Measurements from ENCODE around the gene SH3BP4. TPM values are rescaled to one million over a fixed set of nuclear protein-coding genes. Genes with fewer than 3 reads are reported as not detected.

The SH3BP4 gene
- total and polyA plus RNA-seq, 2 of the 8 experiments (the other 6 are each of a cell fraction or from before 2014, with no cell fraction given): 28.3 to 35.4 TPM

GRCh38 chr2:234985608-234986245, 33.9 kb downstream of the SH3BP4 start:
- Histone ChIP-seq H3K4me1 (replicated peaks in 1 of 4; ENCODE audit: control insufficient read depth in 3 of 4, insufficient read depth in 4 of 4, low read length in 3 of 4) (peaks cover 10 to 32% (median 20%) of the 10 kb centered on the region in 4 experiments), H2BK5ac (ENCODE audit: low read depth, low read length) (0 out of 2 replicates have a peak overlapping the region, but pooled peaks have one; percentile 60), H4K5ac (ENCODE audit: insufficient read length, low read depth, low read length) (no peak overlapping the region), H2BK15ac (ENCODE audit: low read length) (no peak overlapping the region), H3K23me2 (ENCODE audit: low read depth, low read length) (no peaks in the 10 kb centered on the region), H3K79me2 (ENCODE audit: control insufficient read depth in 1 of 2, insufficient read depth in 2 of 2, low read length in 2 of 2) (peaks cover 21 to 99% of the 10 kb centered on the region in 2 experiments), H2BK20ac (ENCODE audit: low read length) (no peak overlapping the region; the same call in none of the 2 replicates), H3K27ac (ENCODE audit: low read depth, low read length) (no peak overlapping the region), H3K9me3 (ENCODE audit: insufficient read depth in 2 of 2, low read depth in 1 of 2, low read length in 1 of 2) (no peaks in the 10 kb centered on the region), H3K18ac (ENCODE audit: extremely low read depth, low read length) (0 out of 2 replicates have a peak overlapping the region, but pooled peaks have one; percentile 51), H3K4me3 (ENCODE audit: extremely low read depth in 1 of 4, insufficient read depth in 2 of 4, low read depth in 3 of 4, low read length in 4 of 4) (no peak overlapping the region), H3K4me2 (ENCODE audit: insufficient read depth in 1 of 2, low read depth in 2 of 2, low read length in 2 of 2) (no peak overlapping the region), H2BK120ac (replicated peaks; ENCODE audit: low read depth, low read length) (no peak overlapping the region), H4K8ac (ENCODE audit: extremely low read depth, insufficient read depth, low read length) (no peak overlapping the region), H2AK5ac (ENCODE audit: low read depth, low read length) (peak overlapping the region; percentile 83), H3K4ac (replicated peaks; ENCODE audit: insufficient read length, low read depth, low read length) (no peak overlapping the region), H3K79me1 (ENCODE audit: low read depth, low read length) (peaks cover 45% of the 10 kb centered on the region), H3K27me3 (replicated peaks in 1 of 4; ENCODE audit: control insufficient read depth in 3 of 4, extremely low read depth in 1 of 4, insufficient read depth in 3 of 4, low read length in 3 of 4) (no peaks in the 10 kb centered on the region), H3K36me3 (ENCODE audit: control insufficient read depth in 2 of 4, insufficient read depth in 4 of 4, low read length in 3 of 4) (no peaks in the 10 kb centered on the region), H3K23ac (ENCODE audit: insufficient read length) (no peak overlapping the region), H2AFZ (ENCODE audit: low read length) (no peak overlapping the region), H2BK12ac (ENCODE audit: low read depth, low read length) (no peak overlapping the region; the same call in none of the 2 replicates), H3K56ac (replicated peaks; ENCODE audit: insufficient read length, low read depth, low read length) (no peak overlapping the region), H4K20me1 (replicated peaks in 1 of 2; ENCODE audit: control insufficient read depth in 1 of 2, insufficient read depth in 2 of 2, low read length in 2 of 2) (peaks cover 13 to 26% of the 10 kb centered on the region in 2 experiments), H4K91ac (replicated peaks; ENCODE audit: insufficient read length, low read length) (no peak overlapping the region), H3K14ac (ENCODE audit: insufficient read length) (no peak overlapping the region), H3K9ac (replicated peaks in 1 of 4; ENCODE audit: extremely low read depth in 1 of 4, low read depth in 3 of 4, low read length in 3 of 4) (no peak overlapping the region)
- no peak for TF ChIP-seq EGR1 (IDR thresholded peaks at IDR 0.05; ENCODE audit: borderline replicate concordance, low read depth, low read length)
- TF ChIP-seq KDM1A (IDR thresholded peaks at IDR 0.05; ENCODE audit: borderline replicate concordance, low read length): no peak
- TF ChIP-seq SUZ12 (IDR thresholded peaks at IDR 0.05; ENCODE audit: low read length): no peak
- no peak for TF ChIP-seq PHF8 (conservative IDR thresholded peaks at IDR 0.05; ENCODE audit: low read depth, low read length)
- CTCF ChIA-PET (ENCODE audit: partially characterized antibody): interaction anchor here (0.6 to 1.9 kb wide), 6 partner anchors 9 to 346 kb away, joined by 3 to 6 read pairs (median 3); no protein-coding TSS in a partner anchor
- 91% methylated on average over 17 of the region's 17 CpGs; no CpG with 5 or more reads in 1 of the 2 experiments for whole genome bisulfite sequencing, 2 experiments (ENCODE audit: extremely low coverage in 1 of 2, insufficient coverage in 1 of 2, insufficient read length in 1 of 2, insufficient replicate concordance in 2 of 2, low coverage in 1 of 2, low lambda C conversion rate in 2 of 2, missing lambda C conversion rate in 1 of 2)
- POLR2A ChIA-PET (ENCODE audit: partially characterized antibody): no interaction called here
- FAIRE-seq: no peak
- no peak for DNase-seq (ENCODE audit: low read depth in 1 of 2, low spot score in 2 of 2)
